ENCODE results near the gene HEYL. TPM values are rescaled to one million over a fixed set of nuclear protein-coding genes. Genes with fewer than 3 reads are reported as not detected.

The HEYL gene
- total RNA-seq, 2 donors from 2014 or later, result 45.6 to 91.2 TPM

DNA sequence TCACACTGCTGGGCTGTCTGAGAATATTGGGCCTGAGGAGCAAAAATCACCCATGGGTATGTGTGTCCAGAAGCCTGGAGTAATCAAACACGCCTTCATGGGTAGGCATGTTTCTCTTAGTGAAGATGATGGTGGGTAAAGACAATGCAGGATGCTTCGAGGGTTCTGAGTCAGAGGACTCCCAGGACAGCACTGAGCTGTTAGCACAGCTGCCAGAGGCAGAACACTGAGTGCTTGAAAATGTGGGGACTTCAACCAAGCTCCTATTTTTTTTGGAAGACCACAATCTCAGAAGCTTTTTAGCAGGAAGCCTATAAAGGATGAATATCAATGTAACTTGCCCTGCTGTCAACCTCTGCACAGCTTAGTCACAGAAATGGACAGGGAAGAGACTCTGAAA, 40.4 kb upstream of the HEYL start:
- no peak for ATAC-seq (ENCODE audit: insufficient number of reproducible peaks, low FRiP score, low read depth)
- TF ChIP-seq, protein P1, sequence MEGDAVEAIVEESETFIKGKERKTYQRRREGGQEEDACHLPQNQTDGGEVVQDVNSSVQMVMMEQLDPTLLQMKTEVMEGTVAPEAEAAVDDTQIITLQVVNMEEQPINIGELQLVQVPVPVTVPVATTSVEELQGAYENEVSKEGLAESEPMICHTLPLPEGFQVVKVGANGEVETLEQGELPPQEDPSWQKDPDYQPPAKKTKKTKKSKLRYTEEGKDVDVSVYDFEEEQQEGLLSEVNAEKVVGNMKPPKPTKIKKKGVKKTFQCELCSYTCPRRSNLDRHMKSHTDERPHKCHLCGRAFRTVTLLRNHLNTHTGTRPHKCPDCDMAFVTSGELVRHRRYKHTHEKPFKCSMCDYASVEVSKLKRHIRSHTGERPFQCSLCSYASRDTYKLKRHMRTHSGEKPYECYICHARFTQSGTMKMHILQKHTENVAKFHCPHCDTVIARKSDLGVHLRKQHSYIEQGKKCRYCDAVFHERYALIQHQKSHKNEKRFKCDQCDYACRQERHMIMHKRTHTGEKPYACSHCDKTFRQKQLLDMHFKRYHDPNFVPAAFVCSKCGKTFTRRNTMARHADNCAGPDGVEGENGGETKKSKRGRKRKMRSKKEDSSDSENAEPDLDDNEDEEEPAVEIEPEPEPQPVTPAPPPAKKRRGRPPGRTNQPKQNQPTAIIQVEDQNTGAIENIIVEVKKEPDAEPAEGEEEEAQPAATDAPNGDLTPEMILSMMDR (IDR thresholded peaks at IDR 0.05), result no peak
- Histone ChIP-seq H3K4me1 (ENCODE audit: control insufficient read depth in 1 of 2, low read depth in 2 of 2) (no peaks in the 10 kb centered on the region), H3K4me3 (no peak overlapping the region), H3K36me3 (no peaks in the 10 kb centered on the region), H3K27ac (no peak overlapping the region), H3K9me3 (no peaks in the 10 kb centered on the region), H3K27me3 (replicated peaks; ENCODE audit: insufficient read depth) (no peaks in the 10 kb centered on the region)
- no peak for DNase-seq (ENCODE audit: low spot score)

DNA sequence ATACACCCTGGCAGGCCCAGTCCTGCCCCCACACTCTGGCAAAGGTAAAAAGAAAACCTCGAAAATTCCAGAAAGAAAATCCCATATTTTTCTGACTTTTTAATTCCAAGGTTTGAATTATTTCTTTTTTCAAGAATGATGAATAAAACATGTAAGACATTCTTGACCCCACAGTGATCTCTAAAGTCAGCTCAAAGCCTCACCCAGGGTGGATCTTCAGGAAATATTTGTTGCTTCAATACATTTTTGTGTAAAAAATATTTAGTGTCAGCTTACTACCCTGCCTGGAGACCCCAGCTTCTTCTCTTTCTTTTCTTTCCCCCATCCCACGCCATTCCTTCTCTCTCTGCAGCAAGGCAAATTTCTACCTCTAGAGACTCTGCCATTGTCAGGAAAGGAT, 39.4 kb upstream of the HEYL start:
- H3K27me3 ChIP-seq (replicated peaks; ENCODE audit: insufficient read depth), result no peaks in the 10 kb centered on the region
- DNase-seq (ENCODE audit: low spot score), result no peak
- H3K27ac ChIP-seq, result no peak overlapping the region
- TF ChIP-seq, protein P1 (IDR thresholded peaks at IDR 0.05), result no peak
- ATAC-seq (ENCODE audit: insufficient number of reproducible peaks, low FRiP score, low read depth), result no peak
- no peak overlapping the region for H3K4me3 ChIP-seq
- no peaks in the 10 kb centered on the region for H3K9me3 ChIP-seq
- H3K36me3 ChIP-seq, result no peaks in the 10 kb centered on the region
- H3K4me1 ChIP-seq (ENCODE audit: control insufficient read depth in 1 of 2, low read depth in 2 of 2), result no peaks in the 10 kb centered on the region

DNA sequence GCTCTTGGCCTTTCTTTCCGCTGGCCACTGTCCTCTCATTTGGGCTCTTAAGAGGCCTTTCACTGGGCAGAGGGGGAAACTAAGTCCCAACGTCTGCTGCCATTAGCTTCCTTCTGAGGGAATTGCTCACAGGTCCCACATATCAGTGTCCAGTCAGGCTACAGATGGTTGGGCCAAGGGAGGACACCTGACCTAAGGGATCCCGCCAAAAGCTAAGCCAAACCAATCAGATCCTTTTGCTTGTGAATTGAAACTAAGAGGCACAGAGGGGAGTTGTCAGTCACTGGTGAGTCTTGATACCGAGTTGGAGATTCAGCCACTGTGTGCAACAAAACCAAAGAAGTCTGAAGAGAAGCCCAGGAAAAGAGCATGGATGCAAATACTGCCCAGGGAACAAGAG, 38.2 kb upstream of the HEYL start:
- Histone ChIP-seq H3K27me3 (replicated peaks; ENCODE audit: insufficient read depth) (no peaks in the 10 kb centered on the region), H3K27ac (no peak overlapping the region), H3K36me3 (no peaks in the 10 kb centered on the region), H3K9me3 (no peaks in the 10 kb centered on the region), H3K4me3 (no peak overlapping the region), H3K4me1 (ENCODE audit: control insufficient read depth in 1 of 2, low read depth in 2 of 2) (peaks cover 0 to under 1% of the 10 kb centered on the region in 2 donors)
- TF ChIP-seq, protein P1 (IDR thresholded peaks at IDR 0.05), result no peak
- DNase-seq (ENCODE audit: low spot score) (no peak), ATAC-seq (ENCODE audit: insufficient number of reproducible peaks, low FRiP score, low read depth) (no peak)

DNA sequence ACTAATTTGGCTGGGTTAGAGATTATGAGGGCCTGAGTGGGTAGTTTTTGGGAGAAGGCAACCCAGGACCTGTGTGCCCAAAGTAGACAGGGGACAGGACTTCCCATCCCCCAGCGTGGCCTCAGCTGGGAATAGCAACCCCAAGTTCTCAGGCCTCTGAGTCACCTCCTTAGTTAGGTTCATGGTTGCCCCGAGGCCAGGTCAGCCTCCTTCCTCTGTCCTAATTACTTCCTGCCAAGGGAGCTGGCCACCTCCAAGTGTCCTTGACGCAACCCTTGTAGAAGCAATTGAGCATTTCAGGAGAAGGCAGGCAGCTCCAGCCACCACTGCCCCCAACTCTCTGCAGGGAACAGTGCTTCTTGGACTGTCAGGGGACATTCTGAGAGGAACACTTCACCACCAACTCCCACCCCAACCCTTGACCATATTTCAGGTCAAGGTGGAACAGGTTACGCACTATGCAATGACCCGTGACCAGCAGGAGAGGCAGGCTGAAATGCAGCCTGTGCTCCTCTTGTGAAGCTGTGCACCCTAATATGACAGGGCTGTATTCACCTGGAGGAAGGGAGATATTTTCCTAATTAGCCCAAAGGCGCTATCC, 37.6 kb upstream of the HEYL start:
- TF ChIP-seq, protein P1 (IDR thresholded peaks at IDR 0.05), result no peak
- no peak overlapping the region for H3K27ac ChIP-seq
- no peak overlapping the region for H3K4me3 ChIP-seq
- H3K9me3 ChIP-seq, result no peaks in the 10 kb centered on the region
- H3K27me3 ChIP-seq (replicated peaks; ENCODE audit: insufficient read depth), result no peaks in the 10 kb centered on the region
- ATAC-seq (ENCODE audit: insufficient number of reproducible peaks, low FRiP score, low read depth), result no peak
- H3K36me3 ChIP-seq, result no peaks in the 10 kb centered on the region
- peaks cover 0 to 6% of the 10 kb centered on the region in 2 donors for H3K4me1 ChIP-seq (ENCODE audit: control insufficient read depth in 1 of 2, low read depth in 2 of 2)
- DNase-seq (ENCODE audit: low spot score), result no peak

DNA sequence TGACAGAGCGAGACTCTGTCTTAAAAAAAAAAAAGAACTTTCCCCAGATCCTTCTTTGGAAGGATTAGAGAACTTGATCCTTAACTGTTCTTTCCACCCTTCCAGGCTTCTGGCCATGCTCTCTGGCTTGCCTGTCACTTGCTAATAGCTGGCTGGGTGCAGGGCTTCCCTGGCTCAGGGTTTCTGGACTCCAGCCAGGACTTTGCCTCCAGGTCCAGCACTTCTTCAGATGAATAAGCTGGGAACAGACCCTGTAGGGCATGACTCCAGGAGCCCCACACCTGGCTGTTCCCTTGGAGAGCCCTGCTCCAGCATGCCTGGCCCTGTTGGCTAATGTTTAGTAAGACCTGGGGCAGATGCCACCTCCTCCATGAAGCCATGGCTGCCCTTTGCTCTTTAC, 35.8 kb upstream of the HEYL start:
- H3K4me1 ChIP-seq (ENCODE audit: control insufficient read depth in 1 of 2, low read depth in 2 of 2), result peaks cover 4 to 23% of the 10 kb centered on the region in 2 donors
- no peak overlapping the region for H3K4me3 ChIP-seq
- no peaks in the 10 kb centered on the region for H3K9me3 ChIP-seq
- ATAC-seq (ENCODE audit: insufficient number of reproducible peaks, low FRiP score, low read depth) (no peak), DNase-seq (ENCODE audit: low spot score) (no peak)
- H3K27ac ChIP-seq, result no peak overlapping the region
- TF ChIP-seq, protein P1 (IDR thresholded peaks at IDR 0.05), result no peak
- no peaks in the 10 kb centered on the region for H3K27me3 ChIP-seq (replicated peaks; ENCODE audit: insufficient read depth)
- no peaks in the 10 kb centered on the region for H3K36me3 ChIP-seq

All from thoracic aorta (tissue), 2 donors.